NCI-H446 treated with DMSO at 0.1 percent for 48 hours (cell line): ENCODE measurements around the gene HLA-F.

Experiments used
- DNase-seq: peaks from one replicate; lab custom pipeline; 2025; lab: John Stamatoyannopoulos, UW

The HLA-F gene

DNA sequence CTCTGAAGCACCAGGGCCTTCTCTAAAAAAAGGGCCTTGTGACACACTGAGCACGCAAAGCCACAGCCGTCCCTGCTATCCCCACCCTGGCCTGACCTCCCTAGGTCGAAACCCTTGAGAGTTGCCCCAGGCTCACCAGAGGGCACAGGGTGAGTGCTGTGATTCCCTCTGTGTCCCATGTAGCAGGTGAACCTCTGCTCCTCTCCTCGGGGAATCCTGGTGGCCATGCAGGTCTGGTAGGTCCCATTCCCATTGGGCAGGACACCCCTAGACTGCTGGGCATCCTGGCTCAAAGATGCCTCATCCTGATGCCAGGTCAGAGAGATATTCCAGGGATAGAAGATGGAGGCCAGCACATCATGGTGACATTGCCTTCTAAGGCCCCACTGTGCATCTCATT, 20.9 kb downstream of the HLA-F start:
- no peak for DNase-seq

DNA sequence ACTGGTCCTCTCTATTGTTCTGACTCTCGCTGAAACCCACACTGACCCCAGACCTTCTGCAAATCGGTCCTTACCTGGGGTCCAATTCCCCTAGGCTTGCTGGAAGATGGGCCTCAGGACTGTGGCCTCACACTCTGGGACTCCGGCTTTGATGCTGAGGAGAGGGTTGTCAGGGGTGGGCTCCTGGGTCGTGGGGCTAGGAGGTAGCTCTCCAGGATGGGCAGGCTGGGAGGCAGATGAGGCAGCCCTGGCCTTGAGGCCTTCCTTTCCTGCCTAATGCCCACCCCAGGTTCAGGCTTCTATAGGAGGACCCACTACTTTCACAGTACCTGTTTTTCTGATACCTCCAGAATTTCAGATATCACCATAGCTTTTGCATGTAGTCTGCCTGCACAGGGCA, 21.4 kb downstream of the HLA-F start:
- DNase-seq: no peak

DNA sequence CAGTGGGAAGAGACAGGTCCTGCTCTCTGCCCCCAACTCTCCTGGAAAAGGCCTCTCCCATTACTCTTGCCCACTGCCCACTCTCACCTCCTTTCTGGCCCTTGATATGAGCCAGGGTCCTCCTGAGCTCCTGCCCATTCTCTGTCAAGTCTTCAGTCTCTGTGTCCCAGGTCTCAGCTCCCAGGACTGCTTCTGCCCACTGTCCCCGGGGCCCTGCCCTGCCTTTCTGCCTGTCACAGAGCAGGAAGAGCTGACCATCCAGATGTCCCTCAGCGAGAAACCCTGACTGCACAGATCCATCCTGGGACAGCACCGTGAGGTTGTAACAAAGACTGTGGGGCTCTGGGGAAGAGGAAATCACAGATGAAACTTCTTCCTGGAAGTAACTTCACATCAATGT, 22.2 kb downstream of the HLA-F start:
- no peak for DNase-seq

DNA sequence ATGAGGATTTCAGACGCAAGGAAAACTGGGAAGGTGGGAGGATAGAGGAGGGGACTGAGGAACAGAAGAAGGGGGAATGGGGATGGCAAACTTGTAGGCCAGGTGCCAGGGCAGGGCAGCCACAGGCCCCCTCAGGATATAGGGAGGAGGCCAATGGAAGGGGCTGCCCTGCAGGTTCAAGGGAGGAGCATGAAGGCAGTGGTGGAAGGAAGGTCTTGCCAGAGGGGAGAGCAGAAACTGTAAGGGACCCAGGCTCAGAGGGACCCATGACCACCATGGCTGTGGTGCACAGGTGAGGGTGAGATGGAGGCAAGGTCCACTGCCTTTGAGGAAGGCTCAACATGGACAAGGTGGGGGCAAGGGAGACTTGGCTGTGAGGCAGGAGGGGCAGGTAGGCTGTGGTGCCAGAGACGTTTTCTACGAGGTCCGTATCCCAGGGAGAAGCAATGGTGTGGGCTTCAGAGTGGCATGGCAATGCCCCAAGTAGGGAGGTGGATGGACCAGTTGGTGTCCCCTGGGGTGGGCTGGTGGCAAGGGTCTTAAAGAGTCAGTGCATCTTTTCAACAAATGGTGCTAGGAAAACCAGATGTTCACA, 22.7 kb downstream of the HLA-F start:
- DNase-seq: no peak

DNA sequence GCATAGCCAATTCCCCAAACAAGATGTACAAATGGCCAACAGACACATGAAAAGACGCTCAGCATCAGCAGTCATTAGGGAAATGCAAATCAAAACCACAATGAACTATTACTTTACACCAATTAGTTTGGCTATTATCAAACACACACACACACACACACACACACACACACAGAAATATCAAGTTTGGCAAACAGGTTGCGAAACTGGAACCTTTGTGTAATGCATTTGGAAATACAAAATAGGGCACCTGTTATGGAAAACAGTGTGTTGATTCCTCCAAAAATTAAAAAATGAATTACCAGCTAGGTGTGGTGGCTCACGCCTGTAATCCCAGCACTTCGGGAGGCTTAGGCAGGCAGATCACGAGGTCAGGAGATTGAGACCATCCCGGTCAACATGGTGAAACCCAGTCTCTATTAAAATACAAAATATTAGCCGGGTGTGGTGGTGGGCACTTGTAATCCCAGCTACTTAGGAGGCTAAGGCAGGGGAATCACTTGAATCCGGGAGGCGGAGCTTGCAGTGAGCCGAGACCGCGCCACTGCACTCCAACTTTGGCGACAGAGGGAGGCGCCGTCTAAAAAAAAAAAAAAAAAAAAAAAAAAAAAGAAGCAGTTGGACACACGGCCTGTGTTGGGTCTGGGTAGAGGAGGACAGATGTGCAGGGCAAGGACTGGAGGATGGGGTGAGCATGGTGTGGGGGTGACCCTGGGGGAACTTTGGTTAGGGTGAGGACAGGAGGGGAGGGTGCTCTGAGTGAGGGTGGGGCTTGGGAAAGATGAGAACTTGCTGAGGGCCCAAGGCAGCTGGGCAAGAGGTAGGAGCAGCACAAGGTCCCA, 23.8 kb downstream of the HLA-F start:
- DNase-seq: no peak

DNA sequence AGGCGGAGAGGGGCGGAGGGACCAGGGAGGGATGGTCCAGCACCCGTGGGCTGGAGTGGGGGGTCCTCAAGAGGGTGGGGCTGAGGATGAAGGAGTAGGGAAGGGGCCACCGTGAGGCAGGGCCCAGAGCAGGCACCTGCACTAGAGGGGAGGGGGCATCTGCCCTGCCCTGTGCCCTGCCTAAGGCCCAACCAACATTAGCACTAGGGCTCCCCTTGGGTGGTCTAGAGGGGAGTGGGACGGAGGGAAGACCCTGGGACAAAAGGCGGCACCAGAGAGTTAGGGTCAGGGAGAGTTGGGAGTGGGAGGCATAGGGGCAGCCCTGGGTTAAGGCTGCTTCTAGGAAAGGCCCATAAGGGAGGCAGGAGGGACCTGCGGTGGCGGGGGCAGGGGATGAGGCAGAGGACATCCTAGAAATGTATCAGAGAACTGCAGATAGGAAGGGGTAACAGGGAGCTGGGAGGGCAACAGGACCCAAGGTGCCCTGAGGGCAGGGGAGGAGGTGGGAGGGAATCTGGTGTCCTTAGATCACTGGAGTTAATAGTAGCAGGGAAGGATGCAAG, 24.5 kb downstream of the HLA-F start:
- no peak for DNase-seq

DNA sequence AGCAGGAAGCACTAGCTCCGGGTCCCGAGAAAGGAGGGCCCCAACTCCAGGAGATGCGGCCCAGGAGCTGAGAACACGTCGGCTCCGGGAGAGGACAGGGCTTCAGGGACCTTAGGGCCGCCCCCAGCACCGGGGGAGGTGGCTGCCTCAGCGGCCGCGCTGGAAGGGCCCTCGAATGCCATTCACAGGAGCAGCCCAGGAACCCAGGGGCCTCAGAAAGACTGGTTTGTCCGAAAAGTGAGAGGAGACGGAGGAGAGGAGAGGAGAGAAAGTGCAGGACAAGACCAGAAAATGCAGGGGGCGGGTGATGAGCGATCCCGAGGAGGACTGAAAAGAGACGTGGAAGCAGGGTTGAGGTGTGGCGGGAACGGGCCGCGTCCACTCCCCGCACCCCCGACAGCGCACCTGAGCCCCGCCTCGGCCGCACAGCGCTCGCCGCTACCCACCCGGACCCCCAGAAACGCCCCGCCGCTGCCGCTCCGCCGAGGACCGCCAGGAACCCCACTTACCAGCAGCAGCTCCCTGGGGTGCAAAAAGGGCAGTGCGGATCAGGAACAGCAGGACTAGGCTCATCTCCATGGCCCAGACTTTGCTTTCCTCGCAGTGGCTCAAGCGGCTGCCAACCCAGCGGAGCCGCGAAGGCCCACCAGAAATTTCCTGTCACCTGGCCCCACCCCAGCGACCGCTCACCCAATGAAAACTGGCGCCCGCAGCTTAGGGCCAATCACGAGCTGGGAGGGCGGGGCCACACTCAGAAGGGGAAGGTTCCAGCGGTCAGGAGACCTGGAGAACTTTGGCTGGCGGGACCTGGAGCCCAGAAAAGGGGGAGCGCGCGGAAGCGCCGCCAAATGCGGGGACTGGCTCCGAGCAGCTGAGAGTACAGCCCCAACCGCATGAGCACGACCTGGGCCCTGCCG, 25.4 kb downstream of the HLA-F start:
- DNase-seq: peak; percentile 59

DNA sequence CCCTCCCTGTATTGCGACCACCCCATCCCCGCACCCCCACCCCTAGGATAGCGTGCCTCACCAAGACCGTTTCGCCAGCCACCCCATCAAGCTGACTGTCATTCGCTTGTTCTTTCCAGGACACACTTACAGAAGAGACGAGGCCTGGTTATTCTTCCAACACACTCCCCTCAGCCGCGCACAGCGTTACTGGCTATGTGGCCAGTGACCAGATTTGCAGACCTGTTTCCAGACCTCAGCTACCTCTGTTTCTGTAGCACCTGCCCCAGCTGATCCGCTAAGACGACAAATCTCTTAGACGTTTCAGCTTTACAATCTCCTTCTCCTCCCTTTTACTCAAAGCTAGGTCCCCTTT, 26.1 kb downstream of the HLA-F start:
- no peak for DNase-seq

DNA sequence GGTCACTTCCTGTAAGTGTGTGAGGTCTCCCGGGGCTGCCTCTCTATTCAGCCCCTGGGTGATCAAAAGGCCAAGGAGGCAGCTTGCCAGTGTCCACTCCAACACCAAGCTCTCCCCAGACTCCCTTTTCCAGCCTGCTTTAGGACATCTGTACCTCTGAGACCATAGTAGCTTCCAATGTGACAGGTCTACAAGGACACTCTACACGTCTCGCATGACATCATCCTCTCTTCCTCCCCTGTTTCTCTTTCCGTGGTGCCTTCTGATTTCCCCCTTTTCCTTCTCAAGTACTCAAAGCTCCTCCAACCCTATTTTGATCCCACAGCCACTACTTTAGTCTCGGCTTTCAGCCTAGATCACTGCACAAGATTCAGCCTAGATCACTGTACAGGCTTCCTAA, 26.4 kb downstream of the HLA-F start:
- DNase-seq: no peak

DNA sequence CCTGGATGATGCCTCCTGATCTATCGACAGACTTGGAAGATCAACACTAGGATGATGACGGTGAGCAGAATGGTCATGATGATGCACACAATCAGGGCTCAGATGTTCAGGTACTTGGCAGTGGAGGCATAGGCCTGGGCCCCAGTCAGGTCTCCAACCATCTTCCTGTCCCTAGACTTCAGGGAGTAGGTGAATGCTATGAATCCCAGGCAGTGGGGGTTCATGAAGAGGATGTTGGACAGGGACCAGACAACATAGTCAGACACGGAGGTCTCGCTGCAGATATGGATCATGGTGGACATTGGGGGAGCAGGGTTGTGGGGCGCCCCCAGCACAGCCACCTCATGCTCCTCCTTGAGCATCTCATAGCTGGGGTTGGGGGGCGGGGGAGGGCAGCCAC, 27.5 kb downstream of the HLA-F start:
- DNase-seq: no peak

DNA sequence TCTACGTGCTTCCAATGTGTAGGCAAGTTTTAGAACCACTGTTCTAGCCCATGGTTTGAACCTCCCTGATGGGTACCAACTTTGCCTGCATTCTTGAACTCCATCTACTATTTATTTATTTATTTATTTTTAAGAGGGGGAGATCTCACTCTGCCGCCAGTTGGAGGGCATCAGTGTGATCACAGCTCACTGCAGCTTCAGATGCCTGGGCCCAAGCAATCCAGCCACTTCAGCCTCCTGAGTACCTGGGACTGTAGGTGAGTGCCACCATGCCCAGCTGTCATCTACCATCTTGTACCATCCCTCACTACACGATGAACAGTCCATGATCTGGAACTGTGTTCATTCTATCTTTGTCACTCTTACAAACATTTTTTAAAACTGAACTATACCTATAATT, 28.2 kb downstream of the HLA-F start:
- no peak for DNase-seq

DNA sequence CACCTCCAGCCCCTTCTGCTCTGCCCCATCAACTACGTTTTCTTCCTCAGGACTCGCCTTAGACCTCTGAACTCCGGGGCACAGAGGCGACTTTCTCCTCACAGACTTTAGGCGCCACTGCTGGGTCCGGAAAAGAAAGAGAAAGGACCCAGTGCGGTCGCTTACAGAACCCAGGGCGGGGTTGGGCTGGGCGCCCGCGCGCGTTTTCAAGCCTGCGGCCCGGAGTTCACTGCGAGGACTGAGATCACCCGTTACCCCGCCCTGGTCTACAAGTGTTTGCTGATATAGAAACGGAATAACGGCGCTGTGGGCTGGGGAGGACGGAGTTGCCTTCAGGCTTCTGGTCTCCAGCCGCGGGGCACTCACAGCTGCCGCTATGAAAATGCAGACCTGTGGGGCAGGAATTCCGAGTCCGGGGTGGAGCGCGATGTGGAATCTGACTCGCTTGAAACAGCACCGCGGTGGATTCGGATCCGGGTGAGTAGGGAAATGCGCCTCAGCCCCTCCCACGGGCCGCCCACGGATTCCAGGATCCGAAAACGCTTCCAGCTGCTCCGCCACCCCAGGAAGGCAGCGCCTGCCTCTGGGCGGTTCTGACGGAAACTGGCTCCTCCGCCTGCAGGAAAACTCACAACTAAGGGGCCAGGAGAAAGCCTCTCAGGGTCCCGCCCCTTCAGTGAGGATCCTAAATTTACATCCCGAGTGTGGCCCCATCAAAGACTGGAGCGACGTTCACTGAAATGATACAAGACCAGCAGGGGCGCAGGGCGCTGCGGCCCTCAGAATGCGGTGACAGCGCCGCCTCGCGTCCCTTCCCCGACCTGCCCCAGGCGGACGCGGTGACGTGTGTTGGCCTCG, 29.4 kb downstream of the HLA-F start:
- DNase-seq: peak; percentile 68

DNA sequence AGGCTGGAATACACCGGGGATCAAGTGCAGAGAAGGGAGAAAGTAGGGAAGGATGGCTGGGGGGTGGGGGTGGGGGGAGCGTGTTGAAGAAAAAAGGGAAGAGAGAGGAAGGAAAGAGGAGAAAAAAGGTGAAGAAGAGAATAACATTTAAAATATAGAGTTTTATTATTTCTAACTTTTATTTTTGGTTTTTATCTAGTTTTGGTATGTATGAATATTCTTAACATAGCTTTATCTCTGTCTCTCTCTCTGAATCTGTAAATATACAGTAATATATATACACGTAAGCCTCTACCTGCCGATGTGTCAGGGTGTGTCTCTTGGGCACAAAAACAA, 30.0 kb downstream of the HLA-F start:
- DNase-seq: no peak

DNA sequence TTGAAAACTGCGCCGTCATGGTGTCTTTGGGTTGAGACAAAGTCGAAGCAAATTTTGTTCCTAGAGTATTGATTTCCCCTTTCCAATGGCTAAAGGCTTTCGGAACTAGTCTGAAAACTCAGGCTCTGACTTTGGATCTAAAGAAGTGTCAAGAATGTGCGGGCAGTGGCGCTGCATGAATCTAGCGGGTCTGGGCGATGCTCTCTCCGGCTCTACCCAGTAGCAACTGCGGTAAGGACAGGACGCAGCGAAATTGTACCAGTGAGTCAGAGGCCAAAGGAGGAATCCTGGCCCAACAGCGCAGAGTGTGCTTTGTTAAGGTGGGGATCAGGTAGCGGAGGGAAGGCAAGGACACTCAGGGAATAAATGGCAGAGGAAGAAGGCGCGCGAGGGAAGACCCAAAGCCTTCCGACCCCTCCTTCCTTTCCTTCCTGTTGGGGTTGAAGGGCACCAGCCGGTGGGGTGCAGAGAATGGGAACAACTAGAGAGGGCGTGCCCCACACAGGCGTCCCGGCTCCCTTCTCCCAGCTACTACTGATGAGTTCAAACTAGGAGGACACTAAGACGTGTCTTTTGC, 32.1 kb downstream of the HLA-F start:
- no peak for DNase-seq

DNA sequence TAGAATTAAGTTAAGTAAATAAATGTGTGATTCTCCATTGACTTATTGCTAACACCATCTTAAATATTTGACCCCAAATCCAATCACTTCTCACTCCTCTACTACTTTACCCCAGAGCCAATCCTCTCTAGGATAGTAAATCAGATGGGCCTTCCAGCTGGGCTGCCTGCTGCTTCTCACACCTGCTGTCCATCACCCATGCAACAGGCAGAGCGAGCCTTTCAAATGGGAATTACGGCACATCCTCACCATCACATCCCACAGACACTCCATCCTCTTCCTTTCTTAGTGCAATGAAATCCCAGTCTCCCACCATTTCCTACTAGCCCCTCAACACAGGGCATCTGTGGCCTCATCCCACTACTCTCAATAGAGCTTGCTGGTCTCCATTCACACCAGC, 34.0 kb downstream of the HLA-F start:
- no peak for DNase-seq

DNA sequence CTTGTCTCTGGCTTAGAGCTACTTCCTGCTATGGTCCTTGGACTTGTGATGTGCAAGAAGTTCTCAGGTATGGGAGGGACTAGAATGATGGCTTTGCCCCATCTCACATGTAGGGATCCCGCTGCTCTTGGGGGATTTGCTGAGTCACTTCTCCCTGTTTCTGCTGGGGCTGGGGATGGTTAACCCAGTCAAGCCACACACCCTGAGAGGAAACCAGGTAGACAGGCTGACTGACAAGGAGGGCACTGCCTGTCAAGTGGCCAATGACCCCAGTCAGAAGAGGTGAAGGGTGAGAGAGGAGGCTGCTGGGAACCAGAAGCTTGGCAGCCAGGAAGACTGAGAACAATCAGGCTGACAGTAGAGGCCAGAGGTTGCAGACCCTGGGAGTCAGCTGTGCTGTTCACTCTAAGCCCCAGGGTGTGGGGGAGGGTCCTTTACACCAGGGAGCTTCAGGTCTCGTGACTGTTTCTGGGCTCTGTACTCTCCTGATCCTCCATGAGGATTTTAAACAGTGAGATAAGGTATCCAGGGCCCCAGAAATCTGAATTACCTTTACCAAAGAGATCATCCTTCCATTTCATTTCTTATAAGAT, 34.6 kb downstream of the HLA-F start:
- no peak for DNase-seq

DNA sequence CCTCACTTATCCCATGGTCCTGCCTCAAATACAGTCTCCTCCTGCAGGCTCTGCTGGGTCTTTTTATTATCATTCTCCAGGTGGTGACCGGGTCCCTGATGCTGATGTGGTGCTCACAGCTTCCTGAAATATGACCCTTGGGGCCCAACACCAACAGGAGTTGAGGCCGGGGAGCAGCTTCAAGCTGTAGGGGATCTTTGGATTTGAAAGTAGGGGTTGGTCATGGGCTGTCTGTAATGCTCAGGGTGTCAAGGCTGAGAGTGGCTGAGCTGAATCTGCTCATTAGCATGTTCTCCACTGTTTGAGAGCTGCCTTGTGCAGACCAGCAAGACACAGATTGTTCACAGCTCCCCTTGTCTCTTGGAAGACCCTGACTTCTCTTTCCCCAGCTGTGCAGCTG, 35.5 kb downstream of the HLA-F start:
- DNase-seq: no peak

DNA sequence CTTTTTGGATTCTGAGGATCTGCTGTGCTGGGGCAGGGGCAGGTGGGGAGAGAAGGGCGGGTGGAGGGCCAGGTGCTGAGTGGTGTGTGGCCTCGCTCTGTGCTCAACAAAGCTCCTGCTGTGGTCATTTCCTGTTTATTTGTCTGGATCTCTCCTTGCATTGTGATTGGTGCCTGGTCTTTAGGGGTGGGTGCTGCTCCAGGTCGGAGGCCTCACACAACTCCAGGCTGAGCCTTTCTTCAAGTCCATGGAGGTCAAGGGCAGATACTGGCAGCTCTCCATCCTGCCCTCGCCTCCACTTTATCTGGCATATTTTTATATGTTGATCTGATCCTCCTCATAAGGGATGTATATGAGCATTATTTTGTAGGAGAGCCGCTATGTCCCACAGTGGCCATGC, 36.2 kb downstream of the HLA-F start:
- DNase-seq: no peak

DNA sequence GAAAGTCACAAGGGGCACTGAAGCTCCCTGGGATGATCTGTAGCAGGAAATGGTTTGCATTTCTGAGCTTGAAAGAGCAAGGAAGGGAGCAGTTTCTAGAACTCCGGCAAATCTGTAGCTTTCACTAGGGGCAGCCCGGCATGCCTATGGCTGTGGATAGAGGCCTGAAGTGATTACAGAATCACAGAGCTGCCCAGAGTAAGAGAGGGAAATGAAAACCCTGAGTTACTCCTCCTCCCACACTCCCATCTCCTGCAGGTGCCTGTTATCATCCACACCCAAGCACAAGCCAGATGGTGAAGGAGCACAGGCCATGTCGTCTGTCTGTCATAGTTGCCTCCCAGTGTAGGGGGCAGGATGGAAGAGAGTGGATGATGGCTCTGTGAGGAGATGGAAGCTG, 37.1 kb downstream of the HLA-F start:
- no peak for DNase-seq

DNA sequence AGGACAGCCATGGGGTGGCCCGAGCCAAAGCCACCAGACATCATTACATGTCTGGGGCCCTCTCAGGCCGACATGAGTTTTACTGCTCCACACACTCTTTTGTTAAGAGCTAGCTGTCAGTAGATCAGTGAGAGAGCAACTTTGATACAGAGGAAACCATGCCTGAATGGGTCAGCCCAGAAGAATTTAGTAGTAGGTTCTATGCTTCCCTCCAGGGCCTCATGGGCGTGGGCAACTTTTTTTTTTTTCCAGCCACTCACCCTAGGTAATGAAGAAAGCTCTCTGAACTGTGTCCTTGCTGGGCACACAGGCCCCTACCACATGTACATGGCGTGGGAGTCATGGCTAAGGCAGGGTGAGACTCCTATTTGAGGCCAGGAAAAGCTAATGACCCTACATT, 38.8 kb downstream of the HLA-F start:
- no peak for DNase-seq

DNA sequence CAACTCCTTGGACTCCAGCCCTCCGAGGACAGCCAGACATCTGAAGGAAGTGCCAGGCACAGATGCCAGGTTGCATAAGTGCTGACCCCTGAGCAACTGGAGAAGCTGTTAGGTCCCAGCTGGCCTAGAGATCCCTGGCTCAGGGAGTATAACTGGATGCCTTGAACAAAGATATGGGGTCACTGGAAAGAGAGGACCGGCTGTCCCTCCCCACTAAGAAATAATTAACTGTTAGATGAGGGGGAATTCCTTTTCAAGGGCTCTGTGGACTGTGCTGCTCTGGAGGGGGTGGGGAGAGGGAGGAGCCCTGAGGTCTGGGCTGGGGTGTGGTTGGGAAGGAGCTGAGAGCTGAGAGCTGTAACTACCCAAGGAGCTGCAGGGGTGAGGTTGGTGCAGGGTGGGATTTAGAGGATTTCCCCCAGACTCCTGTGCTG, 39.6 kb downstream of the HLA-F start:
- no peak for DNase-seq
